ENCODE results near the gene MEMO1. TPM values are rescaled to one million over a fixed set of nuclear protein-coding genes. Genes with fewer than 3 reads are reported as not detected.

Gene MEMO1
- total and polyA plus RNA-seq, 2 donors from 2014 or later: 22.2 to 28.6 TPM

DNA sequence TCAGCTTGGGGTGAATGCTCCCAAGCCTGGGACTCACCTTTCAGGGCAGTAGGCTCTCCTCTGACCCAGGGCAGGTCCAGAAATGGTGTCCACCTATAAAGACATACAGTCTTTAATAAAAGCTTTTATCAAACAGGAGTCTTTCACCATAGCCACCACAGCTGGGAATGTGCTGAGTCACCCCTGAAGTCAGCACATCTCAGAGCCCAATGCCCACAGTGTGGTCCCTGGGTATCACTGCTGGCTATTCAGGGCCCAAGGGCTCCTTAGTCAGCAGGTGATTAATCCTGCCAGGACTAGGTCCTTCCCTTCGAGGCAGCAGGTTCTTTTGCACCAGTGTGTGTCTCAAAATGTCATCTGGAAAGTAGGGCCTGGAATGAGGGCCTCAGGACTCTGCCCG is 181.9 kb downstream of the MEMO1 start:
- Histone ChIP-seq H3K4me3 (ENCODE audit: low read length in 3 of 3) (no peak overlapping the region), H3K9ac (ENCODE audit: low read length in 3 of 3) (no peak overlapping the region), H3K9me3 (ENCODE audit: control insufficient read depth in 2 of 3, insufficient read depth in 1 of 3, low read length in 3 of 3) (peaks cover 0 to 4% (median 0%) of the 10 kb centered on the region in 3 donors), H3K36me3 (ENCODE audit: control insufficient read depth in 2 of 3, insufficient read depth in 3 of 3, low read length in 3 of 3) (no peaks in the 10 kb centered on the region), H3K4me1 (ENCODE audit: control insufficient read depth in 2 of 3, insufficient read depth in 2 of 3, low read depth in 1 of 3, low read length in 3 of 3) (no peaks in the 10 kb centered on the region), H3K27me3 (ENCODE audit: control insufficient read depth, insufficient read depth, low read length) (no peaks in the 10 kb centered on the region), H3K27ac (ENCODE audit: low read depth in 2 of 2, low read length in 2 of 2) (no peak overlapping the region)
- no peak for FAIRE-seq
- intact Hi-C loops (cut with DNase I): no loop called here
- DNase-seq: no peak
- TF ChIP-seq, protein P1, sequence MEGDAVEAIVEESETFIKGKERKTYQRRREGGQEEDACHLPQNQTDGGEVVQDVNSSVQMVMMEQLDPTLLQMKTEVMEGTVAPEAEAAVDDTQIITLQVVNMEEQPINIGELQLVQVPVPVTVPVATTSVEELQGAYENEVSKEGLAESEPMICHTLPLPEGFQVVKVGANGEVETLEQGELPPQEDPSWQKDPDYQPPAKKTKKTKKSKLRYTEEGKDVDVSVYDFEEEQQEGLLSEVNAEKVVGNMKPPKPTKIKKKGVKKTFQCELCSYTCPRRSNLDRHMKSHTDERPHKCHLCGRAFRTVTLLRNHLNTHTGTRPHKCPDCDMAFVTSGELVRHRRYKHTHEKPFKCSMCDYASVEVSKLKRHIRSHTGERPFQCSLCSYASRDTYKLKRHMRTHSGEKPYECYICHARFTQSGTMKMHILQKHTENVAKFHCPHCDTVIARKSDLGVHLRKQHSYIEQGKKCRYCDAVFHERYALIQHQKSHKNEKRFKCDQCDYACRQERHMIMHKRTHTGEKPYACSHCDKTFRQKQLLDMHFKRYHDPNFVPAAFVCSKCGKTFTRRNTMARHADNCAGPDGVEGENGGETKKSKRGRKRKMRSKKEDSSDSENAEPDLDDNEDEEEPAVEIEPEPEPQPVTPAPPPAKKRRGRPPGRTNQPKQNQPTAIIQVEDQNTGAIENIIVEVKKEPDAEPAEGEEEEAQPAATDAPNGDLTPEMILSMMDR (IDR thresholded peaks at IDR 0.05; ENCODE audit: borderline replicate concordance, extremely low read depth, insufficient read depth): no peak

DNA sequence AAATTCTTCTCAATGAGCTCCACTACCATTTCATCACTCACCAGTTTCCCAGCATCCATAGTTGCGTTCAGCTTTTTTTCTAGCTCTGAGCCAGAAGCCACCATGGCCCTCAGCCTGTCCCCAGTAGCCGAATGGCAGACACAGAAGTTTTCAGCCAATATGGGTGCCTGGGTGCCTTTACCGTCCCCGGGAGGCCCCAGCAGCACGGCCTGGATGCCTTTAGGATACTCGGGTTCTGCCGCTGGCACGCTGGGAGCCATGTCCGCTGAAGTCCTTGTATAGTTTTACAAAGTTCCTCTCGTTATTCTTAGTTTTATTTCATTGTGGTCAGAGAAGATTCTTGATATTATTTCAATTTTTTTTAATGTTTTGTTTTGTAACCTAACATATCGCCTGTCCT is 187.2 kb downstream of the MEMO1 start:
- no peak for FAIRE-seq
- H3K36me3 ChIP-seq (ENCODE audit: control insufficient read depth in 2 of 3, insufficient read depth in 3 of 3, low read length in 3 of 3): no peaks in the 10 kb centered on the region
- TF ChIP-seq, protein P1 (IDR thresholded peaks at IDR 0.05; ENCODE audit: borderline replicate concordance, extremely low read depth, insufficient read depth): no peak
- intact Hi-C loops (cut with DNase I): no loop called here
- no peak for DNase-seq
- H3K27ac ChIP-seq (ENCODE audit: low read depth in 2 of 2, low read length in 2 of 2): no peak overlapping the region
- H3K9ac ChIP-seq (ENCODE audit: low read length in 3 of 3): no peak overlapping the region
- H3K4me1 ChIP-seq (ENCODE audit: control insufficient read depth in 2 of 3, insufficient read depth in 2 of 3, low read depth in 1 of 3, low read length in 3 of 3): no peaks in the 10 kb centered on the region
- H3K4me3 ChIP-seq (ENCODE audit: low read length in 3 of 3): no peak overlapping the region
- peaks cover 0 to 4% (median 2%) of the 10 kb centered on the region in 3 donors for H3K9me3 ChIP-seq (ENCODE audit: control insufficient read depth in 2 of 3, insufficient read depth in 1 of 3, low read length in 3 of 3)
- no peaks in the 10 kb centered on the region for H3K27me3 ChIP-seq (ENCODE audit: control insufficient read depth, insufficient read depth, low read length)

DNA sequence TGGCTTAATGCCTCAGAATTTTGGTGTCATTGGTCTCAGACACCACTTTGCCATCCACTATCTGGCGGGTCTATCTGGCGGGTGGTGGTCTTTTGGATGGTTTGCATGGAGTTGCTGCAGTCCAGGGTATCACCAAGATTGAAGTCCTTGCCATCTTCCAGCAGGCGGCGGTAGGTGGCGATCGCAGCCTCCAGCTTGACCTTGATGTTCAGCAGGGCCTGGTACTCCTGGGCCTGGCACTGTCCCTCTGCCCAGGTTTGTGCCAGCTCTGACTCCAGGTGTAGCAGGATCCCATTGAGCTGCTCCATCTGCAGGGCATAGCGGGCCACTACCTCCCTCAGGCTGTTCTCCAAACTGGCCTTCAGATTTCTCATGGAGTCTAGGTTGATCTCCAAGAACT is 188.2 kb downstream of the MEMO1 start:
- Histone ChIP-seq H3K4me1 (ENCODE audit: control insufficient read depth in 2 of 3, insufficient read depth in 2 of 3, low read depth in 1 of 3, low read length in 3 of 3) (no peaks in the 10 kb centered on the region), H3K36me3 (ENCODE audit: control insufficient read depth in 2 of 3, insufficient read depth in 3 of 3, low read length in 3 of 3) (no peaks in the 10 kb centered on the region), H3K27ac (ENCODE audit: low read depth in 2 of 2, low read length in 2 of 2) (no peak overlapping the region), H3K9ac (ENCODE audit: low read length in 3 of 3) (no peak overlapping the region), H3K9me3 (ENCODE audit: control insufficient read depth in 2 of 3, insufficient read depth in 1 of 3, low read length in 3 of 3) (peaks cover 0 to 3% (median 2%) of the 10 kb centered on the region in 3 donors), H3K27me3 (ENCODE audit: control insufficient read depth, insufficient read depth, low read length) (no peaks in the 10 kb centered on the region), H3K4me3 (ENCODE audit: low read length in 3 of 3) (no peak overlapping the region)
- no peak for FAIRE-seq
- intact Hi-C loops (cut with DNase I): no loop called here
- TF ChIP-seq, protein P1 (IDR thresholded peaks at IDR 0.05; ENCODE audit: borderline replicate concordance, extremely low read depth, insufficient read depth): no peak
- DNase-seq: no peak

Other genes with a start within 250 kb of the MEMO1 start
- gene DPY30, start 28.8 kb upstream of the MEMO1 start, total RNA-seq: 59.2 TPM
- 128 TPM for gene DPY30, start 28.8 kb upstream of the MEMO1 start, polyA plus RNA-seq (ENCODE audit: insufficient read depth, low read depth, low replicate concordance)
- 13.6 TPM for gene SPAST, start 52.5 kb upstream of the MEMO1 start, total RNA-seq
- gene SPAST, start 52.5 kb upstream of the MEMO1 start, polyA plus RNA-seq (ENCODE audit: insufficient read depth, low read depth, low replicate concordance): 3.8 TPM
- gene SLC30A6, start 154.9 kb upstream of the MEMO1 start, total RNA-seq: 21.4 TPM
- gene SLC30A6, start 154.9 kb upstream of the MEMO1 start, polyA plus RNA-seq (ENCODE audit: insufficient read depth, low read depth, low replicate concordance): 7.6 TPM